ENCODE results near the gene AKAP1. TPM values are rescaled to one million over a fixed set of nuclear protein-coding genes. Genes with fewer than 3 reads are reported as not detected.

AKAP1 gene
- polyA plus RNA-seq, 2 of the 4 experiments (the other 2 are of a cell fraction), result 45.8 to 48.0 TPM

- no peak for FAIRE-seq
- WGBS (ENCODE audit: missing lambda C conversion rate), result 87% methylated on average over 6 of the region's 6 CpGs
- Histone ChIP-seq H3K4me2 (no peak overlapping the region), H3K27ac (no peak overlapping the region), H3K4me3 (no peak overlapping the region), H3K4me1 (0 out of 3 replicates have a peak, but pooled peaks cover 1% of the 10 kb centered on the region), H3K9me3 (no peaks in the 10 kb centered on the region)
- TF ChIP-seq, protein P1, sequence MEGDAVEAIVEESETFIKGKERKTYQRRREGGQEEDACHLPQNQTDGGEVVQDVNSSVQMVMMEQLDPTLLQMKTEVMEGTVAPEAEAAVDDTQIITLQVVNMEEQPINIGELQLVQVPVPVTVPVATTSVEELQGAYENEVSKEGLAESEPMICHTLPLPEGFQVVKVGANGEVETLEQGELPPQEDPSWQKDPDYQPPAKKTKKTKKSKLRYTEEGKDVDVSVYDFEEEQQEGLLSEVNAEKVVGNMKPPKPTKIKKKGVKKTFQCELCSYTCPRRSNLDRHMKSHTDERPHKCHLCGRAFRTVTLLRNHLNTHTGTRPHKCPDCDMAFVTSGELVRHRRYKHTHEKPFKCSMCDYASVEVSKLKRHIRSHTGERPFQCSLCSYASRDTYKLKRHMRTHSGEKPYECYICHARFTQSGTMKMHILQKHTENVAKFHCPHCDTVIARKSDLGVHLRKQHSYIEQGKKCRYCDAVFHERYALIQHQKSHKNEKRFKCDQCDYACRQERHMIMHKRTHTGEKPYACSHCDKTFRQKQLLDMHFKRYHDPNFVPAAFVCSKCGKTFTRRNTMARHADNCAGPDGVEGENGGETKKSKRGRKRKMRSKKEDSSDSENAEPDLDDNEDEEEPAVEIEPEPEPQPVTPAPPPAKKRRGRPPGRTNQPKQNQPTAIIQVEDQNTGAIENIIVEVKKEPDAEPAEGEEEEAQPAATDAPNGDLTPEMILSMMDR (IDR thresholded peaks at IDR 0.05), result no peak
- TF ChIP-seq RFX5 (IDR thresholded peaks at IDR 0.05), result no peak
- no peak for ATAC-seq
- ChIA-PET POLR2A (no interaction called here), CTCF (interaction anchor here (0.7 to 7.5 kb wide), 12 partner anchors 12 to 987 kb away, joined by 3 to 89 read pairs (median 3); no protein-coding TSS in a partner anchor)
- no peak for DNase-seq (ENCODE audit: low read depth in 1 of 2, low spot score in 1 of 2)
Measured at GRCh38 chr17:57125866-57126265, 40.8 kb downstream of the AKAP1 start.

GRCh38 chr17:57130708-57131461, 45.8 kb downstream of the AKAP1 start:
- FAIRE-seq (no peak), ATAC-seq (peak; percentile 95 to 96), DNase-seq (ENCODE audit: low read depth in 1 of 2, low spot score in 1 of 2) (peak; percentile 82 to 99)
- Histone ChIP-seq H3K27ac (peak overlapping the region; percentile 66 to 84), H3K9me3 (no peaks in the 10 kb centered on the region), H3K4me1 (no peaks in the 10 kb centered on the region), H3K4me2 (peak overlapping the region; percentile 90), H3K4me3 (peak overlapping the region; percentile 38)
- TF ChIP-seq, protein P1 (IDR thresholded peaks at IDR 0.05), result peak; percentile 99
- TF ChIP-seq RAD21 (conservative IDR thresholded peaks at IDR 0.05 in 1 of 2, IDR thresholded peaks at IDR 0.05 in 1 of 2) (peak; percentile 92 to 100), RCOR1 (IDR thresholded peaks at IDR 0.05; ENCODE audit: low read depth, low read length) (no peak), CEBPB (IDR thresholded peaks at IDR 0.05) (peak in 1 of 2 experiments; percentile 32; a peak in 2 of 4 replicates), JUN (IDR thresholded peaks at IDR 0.05) (no peak), CHD2 (IDR thresholded peaks at IDR 0.05; ENCODE audit: low read length, partially characterized antibody) (peak; percentile 13), SMC3 (IDR thresholded peaks at IDR 0.05) (peak; percentile 99)
- TF ChIP-seq, protein P2, sequence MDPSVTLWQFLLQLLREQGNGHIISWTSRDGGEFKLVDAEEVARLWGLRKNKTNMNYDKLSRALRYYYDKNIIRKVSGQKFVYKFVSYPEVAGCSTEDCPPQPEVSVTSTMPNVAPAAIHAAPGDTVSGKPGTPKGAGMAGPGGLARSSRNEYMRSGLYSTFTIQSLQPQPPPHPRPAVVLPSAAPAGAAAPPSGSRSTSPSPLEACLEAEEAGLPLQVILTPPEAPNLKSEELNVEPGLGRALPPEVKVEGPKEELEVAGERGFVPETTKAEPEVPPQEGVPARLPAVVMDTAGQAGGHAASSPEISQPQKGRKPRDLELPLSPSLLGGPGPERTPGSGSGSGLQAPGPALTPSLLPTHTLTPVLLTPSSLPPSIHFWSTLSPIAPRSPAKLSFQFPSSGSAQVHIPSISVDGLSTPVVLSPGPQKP (IDR thresholded peaks at IDR 0.05; ENCODE audit: low read depth, low read length), result no peak
- POLR2A ChIA-PET, result no interaction called here
- WGBS (ENCODE audit: missing lambda C conversion rate), result 13% methylated on average over 15 of the region's 16 CpGs
- CTCF ChIA-PET, result interaction anchor here (0.6 to 7.5 kb wide), 23 partner anchors 9 to 984 kb away, joined by 3 to 89 read pairs (median 4); no protein-coding TSS in a partner anchor

- DNase-seq (ENCODE audit: low read depth in 1 of 2, low spot score in 1 of 2), result no peak
- Histone ChIP-seq H3K4me1 (no peaks in the 10 kb centered on the region), H3K27ac (peak overlapping the region in 1 of 2 experiments; percentile 9; a peak in 1 of 6 replicates), H3K9me3 (no peaks in the 10 kb centered on the region), H3K4me3 (no peak overlapping the region), H3K4me2 (no peak overlapping the region)
- FAIRE-seq, result no peak
- 94% methylated on average over 2 of the region's 2 CpGs for WGBS (ENCODE audit: missing lambda C conversion rate)
- CTCF ChIA-PET, result interaction anchor here (0.7 to 1.3 kb wide), 7 partner anchors 10 to 701 kb away, joined by 3 to 7 read pairs (median 4); no protein-coding TSS in a partner anchor
- TF ChIP-seq RCOR1 (IDR thresholded peaks at IDR 0.05; ENCODE audit: low read depth, low read length), result no peak
- TF ChIP-seq NFE2L2 (conservative IDR thresholded peaks at IDR 0.05; ENCODE audit: low read length), result no peak
- no peak for TF ChIP-seq CBX2 (IDR thresholded peaks at IDR 0.05; ENCODE audit: borderline replicate concordance, low read depth)
- no peak for TF ChIP-seq SREBF2 (IDR thresholded peaks at IDR 0.05)
- no peak for TF ChIP-seq TP53 (CRISPR knock-in tag; IDR thresholded peaks at IDR 0.05)
- no peak for TF ChIP-seq BHLHE40 (IDR thresholded peaks at IDR 0.05; ENCODE audit: low read depth, low read length)
- no peak for TF ChIP-seq EHF (CRISPR knock-in tag; IDR thresholded peaks at IDR 0.05)
- TF ChIP-seq RARB (CRISPR knock-in tag; IDR thresholded peaks at IDR 0.05), result no peak
- TF ChIP-seq HOXA7 (CRISPR knock-in tag; IDR thresholded peaks at IDR 0.05), result no peak
- TF ChIP-seq PHF8 (IDR thresholded peaks at IDR 0.05; ENCODE audit: borderline replicate concordance, low read depth), result no peak
- no peak for TF ChIP-seq ZNF302 (CRISPR knock-in tag; IDR thresholded peaks at IDR 0.05)
- POLR2A ChIA-PET, result no interaction called here
- ATAC-seq, result no peak
Measured at GRCh38 chr17:57132663-57133062, 47.6 kb downstream of the AKAP1 start.
